ENCODE results near the gene TBX5. TPM values are rescaled to one million over a fixed set of nuclear protein-coding genes. Genes with fewer than 3 reads are reported as not detected.

The TBX5 gene
- total and polyA plus RNA-seq, 2 donors from 2014 or later, result not detected

- no peak for DNase-seq
- Histone ChIP-seq H3K4me3 (ENCODE audit: low read length in 3 of 3) (no peak overlapping the region), H3K36me3 (ENCODE audit: control insufficient read depth in 2 of 3, insufficient read depth in 3 of 3, low read length in 3 of 3) (no peaks in the 10 kb centered on the region), H3K4me1 (ENCODE audit: control insufficient read depth in 2 of 3, insufficient read depth in 2 of 3, low read depth in 1 of 3, low read length in 3 of 3) (no peaks in the 10 kb centered on the region), H3K27ac (ENCODE audit: low read depth in 2 of 2, low read length in 2 of 2) (no peak overlapping the region), H3K9ac (ENCODE audit: low read length in 3 of 3) (no peak overlapping the region), H3K9me3 (ENCODE audit: control insufficient read depth in 2 of 3, insufficient read depth in 1 of 3, low read length in 3 of 3) (no peaks in the 10 kb centered on the region), H3K27me3 (ENCODE audit: control insufficient read depth, insufficient read depth, low read length) (peaks cover 2% of the 10 kb centered on the region)
- no peak for FAIRE-seq
- intact Hi-C loops (cut with DNase I), result no loop called here
- no peak for TF ChIP-seq CTCF (IDR thresholded peaks at IDR 0.05; ENCODE audit: borderline replicate concordance, extremely low read depth, insufficient read depth)
These were observed 19.2 kb upstream of the TBX5 start for GRCh38 chr12:114425031-114425626.

GRCh38 chr12:114420944-114421335 is 15.0 kb upstream of the TBX5 start:
- Histone ChIP-seq H3K27ac (ENCODE audit: low read depth in 2 of 2, low read length in 2 of 2) (no peak overlapping the region), H3K36me3 (ENCODE audit: control insufficient read depth in 2 of 3, insufficient read depth in 3 of 3, low read length in 3 of 3) (no peaks in the 10 kb centered on the region), H3K27me3 (ENCODE audit: control insufficient read depth, insufficient read depth, low read length) (peaks cover 20% of the 10 kb centered on the region), H3K4me3 (ENCODE audit: low read length in 3 of 3) (no peak overlapping the region), H3K9me3 (ENCODE audit: control insufficient read depth in 2 of 3, insufficient read depth in 1 of 3, low read length in 3 of 3) (no peaks in the 10 kb centered on the region), H3K4me1 (ENCODE audit: control insufficient read depth in 2 of 3, insufficient read depth in 2 of 3, low read depth in 1 of 3, low read length in 3 of 3) (no peaks in the 10 kb centered on the region), H3K9ac (ENCODE audit: low read length in 3 of 3) (no peak overlapping the region)
- no peak for TF ChIP-seq CTCF (IDR thresholded peaks at IDR 0.05; ENCODE audit: borderline replicate concordance, extremely low read depth, insufficient read depth)
- no peak for DNase-seq
- FAIRE-seq, result no peak
- intact Hi-C loops (cut with DNase I), result no loop called here

GRCh38 chr12:114420182-114420943 is 14.4 kb upstream of the TBX5 start:
- H3K4me1 ChIP-seq (ENCODE audit: control insufficient read depth in 2 of 3, insufficient read depth in 2 of 3, low read depth in 1 of 3, low read length in 3 of 3), result no peaks in the 10 kb centered on the region
- no peak for FAIRE-seq

More at GRCh38 chr12:114420182-114420943, 14.4 kb upstream of the TBX5 start:
- intact Hi-C loops (cut with DNase I), result no loop called here
- Histone ChIP-seq H3K9me3 (ENCODE audit: control insufficient read depth in 2 of 3, insufficient read depth in 1 of 3, low read length in 3 of 3) (no peaks in the 10 kb centered on the region), H3K36me3 (ENCODE audit: control insufficient read depth in 2 of 3, insufficient read depth in 3 of 3, low read length in 3 of 3) (no peaks in the 10 kb centered on the region), H3K9ac (ENCODE audit: low read length in 3 of 3) (no peak overlapping the region), H3K27me3 (ENCODE audit: control insufficient read depth, insufficient read depth, low read length) (peaks cover 25% of the 10 kb centered on the region), H3K4me3 (ENCODE audit: low read length in 3 of 3) (no peak overlapping the region), H3K27ac (ENCODE audit: low read depth in 2 of 2, low read length in 2 of 2) (no peak overlapping the region)
- TF ChIP-seq CTCF (IDR thresholded peaks at IDR 0.05; ENCODE audit: borderline replicate concordance, extremely low read depth, insufficient read depth), result no peak
- DNase-seq, result no peak
